ENCODE measurements around the gene ATXN7L1. TPM values are rescaled to one million over a fixed set of nuclear protein-coding genes. Genes with fewer than 3 reads are reported as not detected.

ATXN7L1 gene
- polyA plus RNA-seq, 6 donors from 2014 or later: 9.8 to 18.2 (median 10.8) TPM

DNA sequence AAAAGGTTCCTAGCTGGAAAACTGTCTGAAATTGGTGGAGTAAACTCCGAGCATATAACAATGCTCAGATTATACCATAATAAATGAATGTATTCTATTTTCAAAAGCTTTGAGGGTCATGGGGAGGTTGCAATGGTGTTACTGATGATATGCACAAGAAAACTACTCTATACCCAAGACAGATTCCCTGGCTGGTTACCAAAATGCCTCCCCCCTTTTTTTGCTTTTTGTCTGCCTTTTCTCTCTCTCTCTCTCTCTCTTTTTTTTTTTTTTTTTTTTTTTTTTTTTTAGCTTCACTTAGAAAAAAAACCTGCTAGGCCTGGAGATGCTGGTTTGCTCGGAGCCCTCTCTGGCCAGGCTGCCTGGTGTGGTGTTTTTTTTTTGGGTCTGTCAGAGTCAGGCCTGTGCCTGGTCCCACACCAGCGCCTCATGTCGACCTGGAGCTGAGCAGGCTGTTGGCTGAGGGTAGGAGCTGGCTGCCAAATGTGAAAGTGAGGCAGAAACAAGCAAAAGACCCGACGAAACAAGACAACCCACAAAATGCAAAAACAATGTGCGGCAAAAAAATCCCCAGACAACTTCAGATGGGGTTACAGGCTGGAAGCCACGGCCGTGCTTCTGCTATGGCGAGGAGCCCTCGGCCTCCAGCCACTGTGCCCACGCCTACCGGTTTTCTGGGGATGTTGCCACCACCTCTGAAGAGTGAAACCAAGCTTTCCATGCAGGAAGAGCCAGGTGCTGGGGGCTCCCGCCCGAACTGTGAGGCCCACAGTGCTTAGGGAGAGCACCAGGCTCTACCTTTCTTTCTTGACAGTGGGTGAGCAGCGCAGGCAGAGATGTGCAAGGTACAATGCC is 235.2 kb downstream of the ATXN7L1 start:
- H3K27me3 Mint-ChIP-seq: no peaks in the 10 kb centered on the region
- H3K27ac Mint-ChIP-seq: peak overlapping the region in 1 of 6 donors; percentile 69
- no peak overlapping the region for H3K4me3 Mint-ChIP-seq

DNA sequence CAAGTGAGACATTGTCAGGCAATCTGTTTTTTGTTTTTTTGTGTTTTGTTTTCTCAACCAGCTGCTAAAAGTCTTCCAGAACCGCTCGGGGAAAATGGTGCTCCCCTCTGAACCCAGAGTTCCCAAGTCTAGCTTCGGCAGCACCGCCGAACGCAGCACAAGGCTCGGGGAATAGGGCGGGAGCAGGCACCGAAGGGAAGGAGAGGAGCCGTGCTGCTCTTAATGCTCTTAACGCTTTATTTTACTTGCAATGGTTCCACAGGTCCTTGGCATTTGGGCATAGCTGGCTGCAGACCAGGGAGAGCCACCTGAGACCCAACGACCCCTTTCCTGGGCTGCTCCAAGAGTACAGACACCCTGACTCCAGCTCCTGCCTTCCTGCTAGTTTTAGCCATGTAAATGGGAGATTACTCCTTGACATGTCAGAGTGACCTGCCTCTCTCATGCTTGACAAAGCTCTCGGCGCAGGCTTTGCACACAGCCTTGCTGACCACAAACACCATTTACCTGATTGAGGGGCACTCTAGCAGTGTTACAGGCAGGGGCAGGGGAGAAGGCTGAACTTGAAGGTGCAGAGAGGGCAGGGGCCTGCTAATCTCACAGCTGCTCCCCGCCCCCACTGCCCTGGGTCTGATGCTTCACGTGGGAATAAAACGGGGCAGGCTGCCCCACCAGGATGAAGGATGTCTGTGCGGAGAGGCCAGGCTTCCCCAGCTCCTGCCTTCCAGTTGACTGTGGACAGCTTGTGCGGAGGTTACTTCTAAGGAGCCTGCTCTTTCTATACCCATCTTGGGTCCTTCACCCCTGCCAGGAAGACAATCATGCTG is 236.5 kb downstream of the ATXN7L1 start:
- no peak overlapping the region for H3K27ac Mint-ChIP-seq
- no peaks in the 10 kb centered on the region for H3K9me3 Mint-ChIP-seq
- ATAC-seq (ENCODE audit: low read depth in 2 of 2): no peak
- no peaks in the 10 kb centered on the region for H3K4me1 Mint-ChIP-seq
- no peaks in the 10 kb centered on the region for H3K27me3 Mint-ChIP-seq
- peaks cover 18 to 20% of the 10 kb centered on the region in 2 donors for H3K36me3 Mint-ChIP-seq
- DNase-seq: no peak
- no peak overlapping the region for H3K4me3 Mint-ChIP-seq

More for the DNA sequence above, 235.2 kb downstream of the ATXN7L1 start:
- no peak for ATAC-seq (ENCODE audit: low read depth in 2 of 2)
- Mint-ChIP-seq H3K36me3 (peaks cover 13 to 23% of the 10 kb centered on the region in 2 donors), H3K4me1 (no peaks in the 10 kb centered on the region), H3K9me3 (no peaks in the 10 kb centered on the region)
- no peak for DNase-seq

DNA sequence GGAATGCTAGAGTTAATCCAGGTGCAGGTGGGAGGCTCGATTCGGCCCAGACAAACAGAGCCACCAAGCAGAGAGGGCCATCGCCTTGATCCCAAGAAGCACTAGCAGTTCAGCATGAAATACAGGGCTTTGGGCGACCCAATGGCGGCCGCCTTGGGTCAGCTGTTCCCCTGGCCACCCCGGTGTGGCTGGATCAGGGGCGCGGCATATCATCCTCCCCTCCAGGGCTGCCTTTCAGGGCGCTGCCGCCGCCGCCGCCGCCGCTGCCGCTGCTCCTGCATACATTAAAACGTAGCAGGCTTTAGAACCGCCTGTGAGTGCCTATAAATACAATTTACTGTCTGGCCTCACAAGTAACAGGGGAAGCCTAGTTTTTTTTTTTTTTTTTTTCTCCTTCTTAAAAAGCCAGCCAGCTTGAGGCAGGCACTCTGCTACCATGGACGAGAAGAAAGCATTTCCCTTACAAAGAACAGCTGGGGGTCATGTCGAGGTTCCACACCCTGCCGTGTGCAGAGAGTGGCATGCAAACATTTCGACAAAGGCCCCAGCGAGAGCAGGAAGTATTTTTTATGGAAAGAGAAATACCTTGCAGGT is 237.4 kb downstream of the ATXN7L1 start:
- no peaks in the 10 kb centered on the region for H3K4me1 Mint-ChIP-seq
- DNase-seq: no peak
- H3K27ac Mint-ChIP-seq: no peak overlapping the region
- ATAC-seq (ENCODE audit: low read depth in 2 of 2): no peak
- no peaks in the 10 kb centered on the region for H3K9me3 Mint-ChIP-seq
- H3K27me3 Mint-ChIP-seq: no peaks in the 10 kb centered on the region
- H3K4me3 Mint-ChIP-seq: no peak overlapping the region
- peaks cover 18 to 19% of the 10 kb centered on the region in 2 donors for H3K36me3 Mint-ChIP-seq

DNA sequence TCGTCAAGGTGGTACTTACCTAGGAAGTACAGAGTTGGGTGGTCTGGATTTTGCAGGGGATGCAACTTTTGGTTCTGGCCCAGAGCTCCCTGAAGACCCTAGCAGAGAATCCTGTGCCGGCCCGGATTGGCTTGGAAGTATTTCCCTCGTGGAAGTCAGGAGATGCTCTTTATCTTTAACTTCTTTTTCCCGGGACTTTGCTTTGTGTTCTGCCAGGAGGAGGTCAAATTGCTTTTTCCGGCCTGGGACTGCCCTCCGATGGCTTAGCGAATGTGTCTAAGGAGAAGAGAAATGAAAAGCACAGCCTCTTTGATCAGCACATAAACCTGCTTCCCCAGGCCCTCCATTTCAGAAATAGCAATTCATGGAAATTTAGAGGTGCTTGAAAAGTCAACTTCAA is 238.1 kb downstream of the ATXN7L1 start:
- ATAC-seq (ENCODE audit: low read depth in 2 of 2) (no peak), DNase-seq (no peak)
- Mint-ChIP-seq H3K4me3 (no peak overlapping the region), H3K4me1 (no peaks in the 10 kb centered on the region), H3K36me3 (peaks cover 18 to 25% of the 10 kb centered on the region in 2 donors), H3K27me3 (no peaks in the 10 kb centered on the region), H3K9me3 (no peaks in the 10 kb centered on the region), H3K27ac (no peak overlapping the region)

DNA sequence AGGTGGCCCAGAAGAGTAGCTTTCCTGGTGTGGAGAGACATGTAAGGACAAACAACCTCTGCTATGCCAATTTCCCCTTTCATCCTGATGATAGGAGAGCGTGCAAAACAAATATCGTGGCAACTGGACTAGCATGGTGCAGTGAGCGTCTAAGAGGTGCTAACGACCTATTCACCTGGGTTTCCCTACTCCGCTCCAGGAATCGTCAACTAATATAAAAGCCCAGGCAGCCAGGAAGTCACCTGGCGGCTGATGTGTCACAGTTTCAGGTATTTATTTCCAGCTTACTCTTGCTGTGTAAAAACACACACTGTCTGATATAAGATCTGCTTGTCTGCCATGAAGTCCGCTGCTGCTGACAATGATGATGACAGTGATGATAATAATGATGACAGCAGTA is 238.6 kb downstream of the ATXN7L1 start:
- no peaks in the 10 kb centered on the region for H3K27me3 Mint-ChIP-seq
- DNase-seq (no peak), ATAC-seq (ENCODE audit: low read depth in 2 of 2) (no peak)
- H3K4me3 Mint-ChIP-seq: no peak overlapping the region
- peak overlapping the region in 1 of 6 donors; percentile 63 for H3K27ac Mint-ChIP-seq
- H3K9me3 Mint-ChIP-seq: no peaks in the 10 kb centered on the region
- H3K4me1 Mint-ChIP-seq: no peaks in the 10 kb centered on the region
- peaks cover 18 to 25% of the 10 kb centered on the region in 2 donors for H3K36me3 Mint-ChIP-seq

DNA sequence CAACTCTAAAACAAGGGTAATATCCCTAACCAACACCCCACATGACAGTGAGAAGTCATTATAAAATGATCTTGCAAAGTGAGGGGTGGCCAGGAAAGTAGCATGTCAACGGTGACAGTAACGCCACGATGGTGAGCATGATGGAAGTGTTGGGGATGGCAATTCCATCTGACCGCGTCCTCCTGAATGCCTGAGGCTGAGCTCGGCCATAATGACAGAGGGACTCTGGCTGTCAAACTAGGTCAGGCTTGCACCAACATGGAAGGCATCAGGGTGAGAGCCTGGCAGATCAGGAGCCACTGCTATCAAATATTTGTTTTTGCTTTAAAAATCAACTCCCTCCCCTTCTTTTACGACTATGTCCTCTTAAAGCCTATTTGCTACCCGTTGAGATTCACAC is 239.4 kb downstream of the ATXN7L1 start:
- ATAC-seq (ENCODE audit: low read depth in 2 of 2) (no peak), DNase-seq (no peak)
- H3K27ac Mint-ChIP-seq: no peak overlapping the region
- peaks cover 18 to 25% of the 10 kb centered on the region in 2 donors for H3K36me3 Mint-ChIP-seq
- no peak overlapping the region for H3K4me3 Mint-ChIP-seq
- no peaks in the 10 kb centered on the region for H3K4me1 Mint-ChIP-seq
- H3K9me3 Mint-ChIP-seq: no peaks in the 10 kb centered on the region
- H3K27me3 Mint-ChIP-seq: no peaks in the 10 kb centered on the region

DNA sequence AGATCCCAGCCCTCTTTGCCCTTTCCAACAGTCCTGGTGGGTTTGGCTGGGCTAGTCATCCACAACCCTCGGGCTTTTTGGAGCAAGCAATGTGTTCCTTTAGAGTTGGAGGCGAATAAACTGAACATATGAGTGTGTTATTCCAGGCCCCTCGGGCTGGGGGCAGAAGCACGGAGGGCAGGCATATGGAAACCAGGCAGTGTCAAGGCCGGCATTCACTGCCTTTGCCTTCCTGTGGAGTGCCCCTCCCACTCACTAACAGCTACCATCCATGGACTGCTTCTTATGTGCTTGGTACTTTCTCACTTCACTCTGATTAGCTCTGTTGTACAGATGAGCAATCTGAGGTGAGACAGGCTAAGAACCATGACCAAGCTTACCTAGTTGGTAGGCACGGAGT is 241.2 kb downstream of the ATXN7L1 start:
- peaks cover 22 to 34% of the 10 kb centered on the region in 2 donors for H3K36me3 Mint-ChIP-seq

DNA sequence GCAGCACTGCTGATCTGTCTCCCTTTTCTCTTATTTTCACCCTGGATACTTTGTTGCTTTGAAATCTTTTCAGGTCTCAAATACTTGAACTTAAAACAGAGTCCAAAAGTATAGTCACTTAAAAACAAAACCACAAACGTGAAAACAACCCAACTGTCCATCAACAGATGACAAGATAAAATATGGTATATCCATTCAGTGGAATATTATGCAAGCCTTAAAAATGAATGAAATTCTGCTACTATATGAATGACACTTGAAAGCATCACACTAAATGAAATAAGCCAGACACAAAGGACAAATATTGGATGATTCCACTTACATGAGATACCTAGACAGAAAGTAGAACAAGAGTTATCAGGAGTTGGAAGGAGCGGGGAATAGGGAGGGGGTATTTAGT is 250.4 kb downstream of the ATXN7L1 start:
- ATAC-seq (ENCODE audit: low read depth in 2 of 2) (no peak), DNase-seq (no peak)
- peaks cover 3 to 13% (median 8%) of the 10 kb centered on the region in 7 donors for H3K9me3 Mint-ChIP-seq
- H3K27ac Mint-ChIP-seq: peak overlapping the region in 1 of 6 donors; percentile 26
- no peak overlapping the region for H3K4me3 Mint-ChIP-seq
- peaks cover 32 to 50% of the 10 kb centered on the region in 2 donors for H3K36me3 Mint-ChIP-seq
- no peaks in the 10 kb centered on the region for H3K4me1 Mint-ChIP-seq
- H3K27me3 Mint-ChIP-seq: no peaks in the 10 kb centered on the region

More for the DNA sequence above, 241.2 kb downstream of the ATXN7L1 start:
- DNase-seq (no peak), ATAC-seq (ENCODE audit: low read depth in 2 of 2) (no peak)
- Mint-ChIP-seq H3K9me3 (no peaks in the 10 kb centered on the region), H3K27me3 (no peaks in the 10 kb centered on the region), H3K4me3 (no peak overlapping the region), H3K27ac (no peak overlapping the region), H3K4me1 (no peaks in the 10 kb centered on the region)

DNA sequence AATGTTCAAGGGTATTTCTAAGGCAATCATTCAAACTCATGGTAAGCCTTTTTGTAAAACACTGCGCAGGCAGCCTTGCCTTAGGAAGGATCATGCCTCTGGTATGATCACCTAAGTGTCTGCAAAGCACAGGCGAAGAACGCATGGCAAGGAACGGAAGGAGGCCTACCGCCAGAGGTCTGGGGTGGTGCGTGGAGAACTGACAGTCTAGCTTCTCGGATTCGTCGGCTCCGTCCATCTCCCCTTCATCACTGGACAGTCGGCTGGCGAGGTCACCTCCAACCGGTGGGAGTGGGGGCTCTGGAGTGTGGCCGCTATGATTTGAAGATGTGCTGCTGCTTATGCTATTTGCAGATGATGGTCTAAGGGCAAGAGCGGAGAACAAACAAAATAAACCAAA is 252.5 kb downstream of the ATXN7L1 start:
- peak overlapping the region in 1 of 6 donors; percentile 32 for H3K27ac Mint-ChIP-seq
- H3K4me1 Mint-ChIP-seq: no peaks in the 10 kb centered on the region
- peaks cover 3 to 13% (median 8%) of the 10 kb centered on the region in 7 donors for H3K9me3 Mint-ChIP-seq
- no peak overlapping the region for H3K4me3 Mint-ChIP-seq
- ATAC-seq (ENCODE audit: low read depth in 2 of 2) (no peak), DNase-seq (no peak)
- H3K27me3 Mint-ChIP-seq: no peaks in the 10 kb centered on the region
- peaks cover 28 to 56% of the 10 kb centered on the region in 2 donors for H3K36me3 Mint-ChIP-seq

DNA sequence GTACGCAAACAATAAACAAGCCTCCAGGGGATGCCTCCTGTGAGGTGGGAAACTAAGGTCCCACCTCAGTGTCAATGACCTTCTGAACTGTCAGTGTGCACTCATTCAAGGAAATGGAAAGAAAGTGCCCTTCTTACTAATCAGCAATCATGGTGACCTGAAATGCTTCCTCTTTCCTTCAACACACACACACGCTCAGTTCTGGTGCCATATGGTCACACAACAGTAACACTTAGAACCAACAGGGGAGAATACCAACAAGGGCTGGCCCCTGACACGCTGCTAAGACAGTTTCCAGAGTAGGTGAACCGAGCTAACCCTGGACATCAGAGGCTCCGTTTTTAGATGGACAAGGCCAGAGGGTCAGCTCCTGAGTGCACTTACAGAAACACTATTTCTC is 253.0 kb downstream of the ATXN7L1 start:
- DNase-seq (no peak), ATAC-seq (ENCODE audit: low read depth in 2 of 2) (no peak)
- Mint-ChIP-seq H3K4me1 (no peaks in the 10 kb centered on the region), H3K4me3 (no peak overlapping the region), H3K27ac (no peak overlapping the region), H3K36me3 (peaks cover 28 to 56% of the 10 kb centered on the region in 2 donors), H3K9me3 (peaks cover 3 to 13% (median 8%) of the 10 kb centered on the region in 7 donors), H3K27me3 (no peaks in the 10 kb centered on the region)

DNA sequence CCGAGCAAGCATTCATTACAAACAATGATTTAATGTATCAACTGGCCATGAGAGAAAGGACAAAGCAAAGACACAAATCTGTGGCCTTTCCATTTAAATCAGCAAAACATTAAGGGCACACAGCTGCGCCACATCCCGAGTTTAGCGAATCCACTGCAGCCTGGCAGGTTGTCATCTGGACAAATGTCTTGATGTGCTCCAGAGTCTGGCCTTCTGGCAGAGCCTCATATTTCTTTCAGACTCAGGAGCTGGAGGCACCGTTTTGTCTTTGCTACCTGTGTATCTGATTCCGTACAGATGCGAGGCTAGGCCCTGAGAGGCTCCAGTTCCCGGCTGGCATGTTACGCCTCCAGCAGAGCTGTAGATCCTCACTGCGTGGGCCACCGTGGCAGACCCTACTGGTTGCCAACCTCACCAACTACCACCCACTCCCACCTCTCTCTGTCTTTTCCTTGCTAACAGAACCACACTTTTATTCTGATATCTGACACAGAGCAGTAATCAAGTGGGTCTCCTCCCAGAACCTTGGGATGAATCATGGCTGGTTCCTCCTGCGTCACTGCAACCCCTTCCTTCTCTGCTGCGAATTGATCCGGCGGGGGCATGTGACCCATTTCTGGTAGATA is 254.2 kb downstream of the ATXN7L1 start:
- ATAC-seq (ENCODE audit: low read depth in 2 of 2): no peak
- DNase-seq: no peak
- Mint-ChIP-seq H3K4me3 (no peak overlapping the region), H3K4me1 (no peaks in the 10 kb centered on the region), H3K27me3 (no peaks in the 10 kb centered on the region), H3K27ac (no peak overlapping the region), H3K36me3 (peaks cover 28 to 56% of the 10 kb centered on the region in 2 donors), H3K9me3 (peaks cover 3 to 13% (median 8%) of the 10 kb centered on the region in 7 donors)

DNA sequence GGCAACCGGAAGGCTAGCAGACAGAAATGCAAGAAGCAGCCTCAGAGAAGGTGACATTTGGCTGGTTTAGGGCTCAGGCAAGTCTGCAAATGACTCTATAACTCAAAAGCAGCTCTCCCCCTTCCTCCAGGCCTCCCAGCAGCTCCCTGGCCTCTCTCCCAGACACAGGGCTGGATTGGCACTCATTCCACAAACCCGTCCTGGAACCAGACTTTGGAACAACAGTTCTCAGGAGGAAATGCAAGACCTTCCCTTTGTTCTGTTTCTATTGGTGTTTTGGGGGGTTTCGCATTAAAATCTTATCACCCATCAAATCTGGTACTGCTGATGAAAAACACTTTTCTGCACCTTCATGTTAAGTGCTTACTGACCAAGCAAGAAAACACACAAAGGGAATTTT is 254.8 kb downstream of the ATXN7L1 start:
- H3K36me3 Mint-ChIP-seq: peaks cover 24 to 52% of the 10 kb centered on the region in 2 donors

DNA sequence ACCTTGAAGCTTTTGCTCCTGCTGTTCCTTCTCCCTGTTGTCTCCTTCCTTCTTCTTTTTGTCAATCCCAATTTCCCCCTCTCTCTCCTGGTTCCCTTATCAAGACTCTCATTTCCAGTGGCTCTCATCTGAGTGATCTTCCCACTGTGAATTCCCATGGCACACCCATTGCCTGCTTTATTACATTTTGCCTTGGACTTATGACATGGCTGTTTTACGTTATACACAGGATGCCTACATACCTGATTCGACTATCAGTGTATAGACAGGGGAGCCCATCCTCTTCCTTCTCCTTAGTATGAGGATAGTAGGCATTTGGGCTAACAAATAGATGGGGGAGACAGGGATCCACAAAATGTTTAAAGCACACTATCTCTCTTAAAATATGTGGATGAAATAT is 255.2 kb downstream of the ATXN7L1 start:
- Mint-ChIP-seq H3K27me3 (no peaks in the 10 kb centered on the region), H3K36me3 (peaks cover 19 to 48% of the 10 kb centered on the region in 2 donors), H3K27ac (no peak overlapping the region), H3K4me1 (no peaks in the 10 kb centered on the region), H3K9me3 (peaks cover 0 to 6% (median 3%) of the 10 kb centered on the region in 7 donors), H3K4me3 (no peak overlapping the region)
- ATAC-seq (ENCODE audit: low read depth in 2 of 2): no peak
- no peak for DNase-seq

More for the DNA sequence above, 254.8 kb downstream of the ATXN7L1 start:
- no peak overlapping the region for H3K27ac Mint-ChIP-seq
- peaks cover 2 to 11% (median 5%) of the 10 kb centered on the region in 7 donors for H3K9me3 Mint-ChIP-seq
- no peak overlapping the region for H3K4me3 Mint-ChIP-seq
- DNase-seq: no peak
- no peaks in the 10 kb centered on the region for H3K27me3 Mint-ChIP-seq
- no peaks in the 10 kb centered on the region for H3K4me1 Mint-ChIP-seq
- no peak for ATAC-seq (ENCODE audit: low read depth in 2 of 2)

All from naive B cell (primary cell).